Esophagus squamous epithelium (tissue), 5 donors: ENCODE measurements around the gene PTGES3. TPM values are rescaled to one million over a fixed set of nuclear protein-coding genes. Genes with fewer than 3 reads are reported as not detected.
"Not testable (repeated sequence)": the region's sequence is repeated elsewhere in the genome, so short reads cannot be mapped to it uniquely, and the experiment has no call there.

Experiments used
- DNase-seq: peaks from one replicate; lab custom pipeline; 2025; lab: John Stamatoyannopoulos, UW
- H3K27ac ChIP-seq, 4 donors: fragments of 200-600 bp; sonication (generic); one replicate each; pipeline ENCODE4 v1.5.1; 2016 to 2019; ENCODE audit warnings: mild to moderate bottlenecking in 1 of 4
- H3K27me3 ChIP-seq, 4 donors: fragments of 200-600 bp; sonication (generic); 1 replicate in 3 of 4; 2 replicates in 1 of 4; pipeline versions ENCODE4 v1.5.1 to v1.6.0; 2017 to 2021; ENCODE audit warnings: antibody characterized with exemption in 1 of 4
- H3K36me3 ChIP-seq, 3 donors: fragments of 200-600 bp; sonication (generic); one replicate each; pipeline ENCODE4 v1.5.1; 2016 to 2019
- H3K4me1 ChIP-seq, 3 donors: fragments of 200-600 bp; sonication (generic); one replicate each; pipeline ENCODE4 v1.5.1; 2017 to 2019
- H3K4me3 ChIP-seq, 4 donors: fragments of 200-600 bp; sonication (generic); 1 replicate in 3 of 4; 2 replicates in 1 of 4; pipeline ENCODE4 v1.5.1; 2016 to 2019; ENCODE audit warnings: mild to moderate bottlenecking in 2 of 4, moderate library complexity in 1 of 4
- H3K9me3 ChIP-seq, 3 donors: fragments of 200-600 bp; sonication (generic); one replicate each; pipeline ENCODE4 v1.5.1; 2016 to 2019
- CTCF ChIP-seq, 6 experiments: fragments of 450-650 bp in 4 of 6; fragments of 200-600 bp in 2 of 6; sonication (generic) in 2 of 6; IDR thresholded peaks; one replicate each; pipeline ENCODE4 v1.5.1; 2016 to 2019; ENCODE audit warnings: antibody characterized with exemption in 6 of 6, mild to moderate bottlenecking in 4 of 6, moderate library complexity in 4 of 6
- POLR2A ChIP-seq, 4 donors: fragments of 450-650 bp; IDR thresholded peaks; one replicate each; pipeline ENCODE4 v1.6.1; 2017; ENCODE audit warnings: antibody characterized with exemption in 4 of 4, mild to moderate bottlenecking in 4 of 4, moderate library complexity in 3 of 4
- WGBS, 2 donors: methylation state at CpG; one replicate each; pipeline ENCODE4 v1.1.5; 2018; 5-methylcytosine and 5-hydroxymethylcytosine counted together
- intact Hi-C: fragments of 100-400 bp; cut with DNase I; formaldehyde crosslinking; loops from one replicate; pipeline ENCODE4 v1.15.0; 2022
- total RNA-seq, 4 donors: library from RNA; depleted of rRNA; stranded (reverse); fragments of >200 nt; gene quantifications; one replicate each; pipeline ENCODE4 v1.1.0, GENCODE V29; 2016
- donor health status: DM: yes; HTN: yes; CAD: no.

The PTGES3 gene
- total RNA-seq, 4 donors from 2014 or later = 61.9 to 157 (median 100) TPM

DNA sequence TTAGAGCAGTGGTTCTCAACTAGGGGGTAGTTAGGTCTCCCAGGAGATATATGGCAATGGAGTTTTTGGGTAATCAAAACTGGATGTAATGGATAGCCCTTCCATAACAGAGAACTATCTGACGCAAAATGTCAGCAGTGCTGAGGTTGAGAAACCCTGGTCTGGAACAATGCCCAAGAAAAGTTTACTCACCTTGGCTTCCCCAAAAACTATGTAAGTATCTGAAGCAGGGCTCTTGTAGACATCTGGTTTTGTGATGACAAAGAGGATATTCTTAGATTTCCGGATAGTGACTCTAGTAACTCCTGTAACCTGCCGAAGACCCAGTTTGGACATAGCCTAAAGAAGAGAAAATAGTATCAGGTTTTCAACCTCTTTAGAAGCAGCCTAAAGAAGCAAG is 25.3 kb upstream of the PTGES3 start:
- no peaks in the 10 kb centered on the region for H3K9me3 ChIP-seq
- H3K4me1 ChIP-seq = peaks cover 13 to 42% (median 25%) of the 10 kb centered on the region in 3 donors
- no peak overlapping the region for H3K27ac ChIP-seq
- peaks cover 15 to 77% (median 32%) of the 10 kb centered on the region in 3 donors for H3K36me3 ChIP-seq
- DNase-seq = no peak
- WGBS, 2 donors = 70 to 81% methylated on average over 3 of the region's 3 CpGs
- TF ChIP-seq CTCF (IDR thresholded peaks at IDR 0.05) (no peak), POLR2A (IDR thresholded peaks at IDR 0.05) (no peak)
- H3K4me3 ChIP-seq = no peak overlapping the region
- no peaks in the 10 kb centered on the region for H3K27me3 ChIP-seq
- intact Hi-C loops = no loop called here

- H3K9me3 ChIP-seq = no peaks in the 10 kb centered on the region
- WGBS, 2 donors = 74 to 91% methylated on average over 4 to 5 of the region's 5 CpGs
Observed at GRCh38 chr12:56709759-56710376, 21.8 kb upstream of the PTGES3 start.

GRCh38 chr12:56704522-56704921 is 16.4 kb upstream of the PTGES3 start:
- H3K27ac ChIP-seq, H3K9me3 ChIP-seq, H3K4me1 ChIP-seq, H3K36me3 ChIP-seq, DNase-seq, H3K27me3 ChIP-seq, H3K4me3 ChIP-seq, intact Hi-C loops: not testable (repeated sequence)
- WGBS, 2 donors = 55 to 70% methylated on average over 4 to 5 of the region's 5 CpGs

More at GRCh38 chr12:56709759-56710376, 21.8 kb upstream of the PTGES3 start:
- Histone ChIP-seq H3K4me1 (peaks cover 4 to 14% (median 4%) of the 10 kb centered on the region in 3 donors), H3K27ac (no peak overlapping the region), H3K4me3 (no peak overlapping the region), H3K27me3 (no peaks in the 10 kb centered on the region), H3K36me3 (peaks cover 15 to 42% (median 32%) of the 10 kb centered on the region in 3 donors)
- intact Hi-C loops = no loop called here
- no peak for DNase-seq
- TF ChIP-seq POLR2A (IDR thresholded peaks at IDR 0.05) (no peak), CTCF (IDR thresholded peaks at IDR 0.05) (no peak)

DNA sequence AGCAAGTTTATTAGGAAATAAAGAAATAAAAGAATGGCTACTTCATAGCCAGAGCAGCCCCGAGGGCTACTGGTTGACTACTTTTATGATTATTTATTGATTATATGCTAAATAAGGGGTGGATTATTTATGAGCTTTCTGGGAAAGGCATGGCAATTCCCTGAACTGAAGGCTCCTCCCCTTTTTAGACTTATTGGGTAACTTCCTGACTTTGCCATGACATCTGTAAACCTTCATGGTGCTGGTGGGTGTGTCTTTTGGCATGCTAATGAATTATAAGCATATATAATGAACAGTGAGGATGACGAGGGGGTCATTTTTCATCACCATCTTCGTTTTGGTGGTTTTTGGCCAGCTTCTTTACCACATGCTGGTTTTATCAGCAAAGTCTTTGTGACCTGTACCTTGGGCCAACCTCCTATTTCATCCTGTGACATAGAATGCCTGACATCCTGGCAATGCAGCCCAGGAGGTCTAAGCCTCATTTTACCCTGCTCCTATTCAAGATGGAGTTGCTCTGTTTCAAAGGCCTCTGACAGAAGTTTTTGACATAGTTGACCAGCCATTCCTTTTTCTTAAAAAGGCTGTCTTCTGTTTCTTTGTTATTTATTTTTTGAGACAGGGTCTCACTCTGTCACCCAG is 11.1 kb upstream of the PTGES3 start:
- no peak for DNase-seq
- Histone ChIP-seq H3K27ac (no peak overlapping the region), H3K9me3 (no peaks in the 10 kb centered on the region), H3K4me3 (no peak overlapping the region), H3K36me3 (no peaks in the 10 kb centered on the region), H3K4me1 (no peaks in the 10 kb centered on the region), H3K27me3 (no peaks in the 10 kb centered on the region)
- 64 to 68% methylated on average over 3 of the region's 3 CpGs for WGBS, 2 donors
- intact Hi-C loops = no loop called here
- TF ChIP-seq POLR2A (IDR thresholded peaks at IDR 0.05) (no peak), CTCF (IDR thresholded peaks at IDR 0.05) (no peak)

GRCh38 chr12:56695327-56696101 is 7.4 kb upstream of the PTGES3 start:
- WGBS, 2 donors = 70 to 74% methylated on average over 2 of the region's 2 CpGs
- H3K4me1 ChIP-seq = no peaks in the 10 kb centered on the region

More at GRCh38 chr12:56695327-56696101, 7.4 kb upstream of the PTGES3 start:
- Histone ChIP-seq H3K36me3 (no peaks in the 10 kb centered on the region), H3K9me3 (no peaks in the 10 kb centered on the region), H3K27ac (no peak overlapping the region), H3K4me3 (no peak overlapping the region), H3K27me3 (no peaks in the 10 kb centered on the region)
- TF ChIP-seq POLR2A (IDR thresholded peaks at IDR 0.05) = no peak
- TF ChIP-seq CTCF (IDR thresholded peaks at IDR 0.05) = no peak
- intact Hi-C loops = no loop called here
- DNase-seq = no peak
